ENCODE results near the gene F7.

The F7 gene

GRCh38 chr13:113141601-113141970 is 36.0 kb downstream of the F7 start:
- no peak for ATAC-seq

GRCh38 chr13:113142876-113143275 is 37.3 kb downstream of the F7 start:
- no peak for ATAC-seq

DNA sequence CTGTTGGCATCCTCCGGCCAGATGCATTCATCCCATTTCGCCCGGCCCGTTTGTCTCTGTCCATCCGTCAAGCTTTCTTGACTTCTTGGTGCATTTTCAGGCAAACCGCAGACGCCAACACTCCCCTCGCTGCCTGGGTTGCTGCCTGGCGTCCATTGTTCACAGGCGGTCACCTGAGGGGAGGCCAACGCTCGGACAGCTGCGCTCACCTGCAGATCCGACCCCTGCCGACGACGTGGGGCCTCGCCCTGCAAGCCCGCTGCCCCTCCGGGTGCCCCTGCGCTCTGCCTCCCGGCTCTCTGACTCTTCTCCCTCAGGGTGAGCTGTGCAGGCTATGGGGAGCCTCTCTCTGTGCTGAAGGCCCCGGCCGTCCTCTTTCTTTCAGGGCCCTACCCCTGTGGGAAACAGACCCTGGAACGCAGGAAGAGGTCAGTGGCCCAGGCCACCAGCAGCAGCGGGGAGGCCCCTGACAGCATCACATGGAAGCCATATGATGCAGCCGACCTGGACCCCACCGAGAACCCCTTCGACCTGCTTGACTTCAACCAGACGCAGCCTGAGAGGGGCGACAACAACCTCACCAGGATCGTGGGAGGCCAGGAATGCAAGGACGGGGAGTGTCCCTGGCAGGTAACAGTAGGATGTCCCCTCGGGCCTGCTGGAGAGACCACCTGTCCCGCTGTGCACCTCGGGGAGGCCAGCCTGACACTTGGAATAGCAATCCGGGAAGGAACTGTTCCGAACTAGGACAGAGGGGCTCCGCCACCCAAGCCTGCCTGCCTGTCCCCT is 38.1 kb downstream of the F7 start:
- no peak for ATAC-seq

- ATAC-seq = no peak
These were observed 38.7 kb downstream of the F7 start for GRCh38 chr13:113144255-113144629.

- ATAC-seq = peak; percentile 71 to 73
These were observed 39.9 kb downstream of the F7 start for GRCh38 chr13:113145496-113145895.

DNA sequence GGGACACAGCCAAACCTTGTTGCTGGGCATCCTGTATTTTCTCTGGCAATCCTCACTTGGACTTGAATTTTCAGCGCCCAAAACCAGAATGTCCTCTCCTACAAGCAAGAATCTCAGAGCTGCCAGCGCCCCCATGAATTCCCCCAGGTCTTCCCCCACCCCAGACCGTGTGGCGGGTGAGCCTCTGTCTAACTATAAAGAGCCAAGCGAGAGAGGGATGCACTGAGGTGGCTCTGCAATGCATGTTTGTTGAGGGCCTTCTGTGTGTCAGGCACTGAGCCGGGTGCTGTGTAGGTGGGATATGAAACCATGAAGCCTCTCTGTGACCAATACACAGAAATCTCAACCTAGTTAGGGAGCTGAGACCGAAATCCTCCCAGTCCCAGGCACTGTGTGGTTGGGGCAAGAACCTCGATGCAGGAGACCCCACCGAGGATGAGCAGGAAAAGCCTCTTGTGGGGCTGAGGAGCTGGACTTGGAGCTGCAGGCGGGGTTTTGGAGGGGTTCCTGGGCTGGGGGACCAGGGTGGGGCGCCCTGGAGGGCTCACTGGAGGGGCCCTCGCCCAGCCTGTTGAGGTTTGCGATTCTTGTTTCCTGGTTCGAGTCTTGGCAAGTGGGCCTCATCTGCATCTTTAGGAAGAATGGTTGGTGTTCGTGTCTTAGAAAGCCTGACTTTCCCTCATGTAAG is 40.5 kb downstream of the F7 start:
- no peak for ATAC-seq

- ATAC-seq = no peak
These were observed 41.2 kb downstream of the F7 start for GRCh38 chr13:113146750-113147149.

GRCh38 chr13:113147206-113147605 is 41.6 kb downstream of the F7 start:
- no peak for ATAC-seq

GRCh38 chr13:113148407-113148806 is 42.8 kb downstream of the F7 start:
- no peak for ATAC-seq

- no peak for ATAC-seq
These were observed 43.4 kb downstream of the F7 start for GRCh38 chr13:113148940-113149503.

DNA sequence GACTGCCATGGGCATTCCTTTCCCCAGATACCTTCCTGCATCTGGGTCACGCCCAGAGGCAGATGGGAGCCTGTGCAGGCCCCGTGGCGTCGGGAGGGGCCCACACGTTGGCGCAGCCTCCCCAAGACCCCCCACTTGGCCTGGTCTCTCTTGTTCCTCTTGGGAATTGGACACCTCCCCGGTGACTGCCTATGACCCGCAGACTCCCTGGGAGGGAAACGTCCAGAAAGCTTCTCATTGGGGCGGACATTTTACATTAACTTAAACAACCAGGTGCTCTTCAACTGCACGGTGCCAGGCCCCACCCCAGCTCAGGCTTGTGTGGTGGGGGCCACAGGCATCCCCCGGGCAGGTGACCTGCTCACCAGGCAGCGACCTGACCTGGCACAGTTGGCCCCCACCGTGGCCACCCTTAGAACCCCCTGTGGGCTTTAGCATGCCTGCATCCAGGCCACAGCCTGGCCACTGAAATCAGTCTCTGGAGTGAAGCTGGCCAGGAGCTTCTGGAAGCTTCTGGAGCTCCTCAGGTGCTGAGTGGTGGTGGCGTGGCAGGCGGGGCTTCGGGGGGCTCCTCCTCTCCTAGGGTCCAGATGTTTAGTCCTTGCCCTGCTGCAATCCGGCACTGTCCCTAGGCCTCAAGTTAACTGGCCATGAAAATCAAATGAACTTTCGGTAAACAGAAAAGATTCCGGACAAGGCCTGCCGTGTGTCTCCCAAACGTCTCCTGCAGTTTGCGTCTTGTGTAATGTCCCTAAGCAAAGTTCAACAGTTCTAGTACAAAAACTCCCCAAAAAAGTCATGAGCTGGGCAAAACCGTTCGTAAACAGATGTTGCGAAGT is 44.3 kb downstream of the F7 start:
- no peak for ATAC-seq

- no peak for ATAC-seq
These were observed 45.2 kb downstream of the F7 start for GRCh38 chr13:113150550-113151365.

- ATAC-seq = peak; percentile 18 to 46
These were observed 46.4 kb downstream of the F7 start for GRCh38 chr13:113151745-113152690.

- ATAC-seq = no peak
These were observed 47.0 kb downstream of the F7 start for GRCh38 chr13:113152691-113152983.

DNA sequence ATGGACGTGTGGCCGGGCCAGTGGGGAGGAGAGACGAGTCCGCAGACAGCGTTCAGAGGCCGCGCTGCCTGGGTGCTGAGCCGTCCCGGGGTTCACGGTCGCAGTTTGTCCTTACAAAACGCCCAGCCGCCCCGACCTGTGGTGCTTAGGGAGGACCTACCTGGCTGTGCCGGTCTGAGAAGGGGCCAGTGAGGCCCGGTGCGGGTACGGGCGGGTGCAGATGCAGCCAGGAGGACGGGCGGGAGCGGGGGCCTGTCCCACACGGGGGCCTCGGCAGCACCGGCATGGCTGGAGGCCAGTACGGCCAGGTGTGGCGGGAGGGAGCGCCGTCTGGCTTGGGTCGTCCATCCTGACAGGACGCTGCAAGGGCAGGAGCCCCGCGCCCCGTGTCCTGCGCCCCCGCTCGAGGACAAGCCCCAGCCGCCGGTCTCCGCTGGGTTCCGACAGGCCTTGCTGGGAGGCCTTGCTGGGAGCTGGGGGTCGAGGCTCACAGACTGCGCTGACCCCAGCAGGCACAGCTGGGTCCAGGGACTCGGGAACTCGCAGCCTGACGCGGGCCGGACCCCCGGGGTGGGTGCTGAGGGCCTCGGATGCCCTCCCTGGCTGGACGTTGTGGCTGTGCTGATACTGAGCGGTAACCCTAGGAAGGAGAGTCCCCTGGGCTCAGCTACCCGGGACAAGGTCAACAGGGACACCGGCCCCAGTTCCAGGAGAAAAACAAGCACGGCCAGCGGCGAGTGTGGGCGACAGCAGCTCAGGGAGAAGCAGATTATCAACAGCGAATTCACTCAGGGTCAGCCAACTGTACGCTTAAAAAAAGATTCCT is 47.6 kb downstream of the F7 start:
- ATAC-seq = peak; percentile 20 to 51

- ATAC-seq = peak; percentile 69 to 74
These were observed 48.5 kb downstream of the F7 start for GRCh38 chr13:113153810-113154748.

GRCh38 chr13:113155201-113155600 is 49.6 kb downstream of the F7 start:
- ATAC-seq = no peak

DNA sequence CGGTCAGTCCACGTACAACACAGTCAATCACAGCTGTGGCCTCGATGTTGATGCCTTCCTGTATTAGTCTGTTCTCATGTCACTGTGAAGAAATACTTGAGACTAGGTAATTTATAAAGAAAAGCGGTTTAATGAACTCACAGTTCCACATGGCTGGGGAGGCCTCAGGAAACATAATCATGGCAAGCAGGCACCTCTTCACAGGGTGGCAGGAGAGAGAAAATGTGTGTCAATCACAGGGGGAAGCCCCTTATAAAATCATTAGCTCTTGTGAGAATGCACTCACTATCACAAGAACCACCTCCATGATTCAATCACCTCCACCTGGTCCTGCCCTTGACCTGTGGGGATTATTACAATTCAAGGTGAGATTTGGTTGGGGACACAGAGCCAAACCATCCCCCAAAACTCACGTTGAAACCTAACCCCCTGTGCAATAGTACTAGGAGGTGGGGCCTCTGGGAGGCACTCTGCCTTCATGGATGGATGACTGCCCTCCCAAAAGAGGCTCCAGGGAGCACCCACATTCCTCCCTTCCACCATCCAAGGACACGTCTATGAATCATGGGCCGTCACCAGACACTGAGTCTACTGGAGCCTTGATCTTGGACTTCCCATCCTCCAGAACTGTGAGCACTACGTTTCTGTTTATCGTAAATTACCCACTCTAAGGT is 50.5 kb downstream of the F7 start:
- no peak for ATAC-seq
